Spleen (tissue), 11 donors: Measurements from ENCODE around the gene OR5AP2. TPM values are rescaled to one million over a fixed set of nuclear protein-coding genes. Genes with fewer than 3 reads are reported as not detected.
"Not testable (repeated sequence)": the region's sequence is repeated elsewhere in the genome, so short reads cannot be mapped to it uniquely, and the experiment has no call there.

ENCODE experiments used
- DNase-seq: peaks from one replicate; pipeline ENCODE4 v3.0.0-alpha.2; 2020
- H3K27ac ChIP-seq, 8 donors: fragments of 200-600 bp; sonication (generic) in 7 of 8; 1 replicate in 4 of 8; 2 replicates in 4 of 8; pipeline versions ENCODE4 v1.5.0 to v1.8.0; 2016 to 2021; ENCODE audit warnings: inconsistent platforms in 4 of 8, mild to moderate bottlenecking in 4 of 8, moderate library complexity in 1 of 8
- H3K27me3 ChIP-seq, 7 donors: fragments of 200-600 bp; sonication (generic) in 6 of 7; replicated peaks in 1 of 7; 1 replicate in 4 of 7; 2 replicates in 3 of 7; pipeline versions ENCODE4 v1.5.0 to v1.8.0; 2016 to 2021; ENCODE audit warnings: inconsistent platforms in 3 of 7, mild to moderate bottlenecking in 1 of 7
- H3K36me3 ChIP-seq, 6 donors: fragments of 200-600 bp; sonication (generic) in 5 of 6; 1 replicate in 4 of 6; 2 replicates in 2 of 6; pipeline versions ENCODE4 v1.5.0 to v1.8.0; 2016 to 2021; ENCODE audit warnings: inconsistent platforms in 2 of 6
- H3K4me1 ChIP-seq, 6 donors: fragments of 200-600 bp; sonication (generic) in 5 of 6; 1 replicate in 3 of 6; 2 replicates in 3 of 6; pipeline versions ENCODE4 v1.5.0 to v1.8.0; 2016 to 2021; ENCODE audit warnings: inconsistent platforms in 3 of 6
- H3K4me3 ChIP-seq, 8 donors: fragments of 200-600 bp; sonication (generic) in 7 of 8; 1 replicate in 4 of 8; 2 replicates in 4 of 8; pipeline versions ENCODE4 v1.5.0 to v1.8.0; 2016 to 2021; ENCODE audit warnings: inconsistent platforms in 4 of 8, mild to moderate bottlenecking in 4 of 8, moderate library complexity in 2 of 8
- H3K9me3 ChIP-seq, 8 donors: fragments of 200-600 bp; sonication (generic) in 7 of 8; 1 replicate in 4 of 8; 2 replicates in 4 of 8; pipeline versions ENCODE4 v1.5.0 to v1.8.0; 2016 to 2021; ENCODE audit warnings: inconsistent platforms in 4 of 8
- POLR2A ChIP-seq, 3 donors: fragments of 450-650 bp; IDR thresholded peaks; one replicate each; pipeline ENCODE4 v1.5.1; 2017; ENCODE audit warnings: antibody characterized with exemption in 3 of 3, mild to moderate bottlenecking in 1 of 3
- POLR2AphosphoS5 ChIP-seq, 3 donors: sonication (generic); formaldehyde crosslinking; IDR thresholded peaks; one replicate each; pipeline ENCODE4 v1.5.1; 2017; ENCODE audit warnings: antibody characterized with exemption in 3 of 3
- WGBS, 5 donors: extraction: QIAGEN DNeasy Blood & Tissue Kit in 3 of 5; methylation state at CpG; one replicate each; pipeline versions ENCODE4 v1.1.5 to v1.1.7; 2013 to 2018; 5-methylcytosine and 5-hydroxymethylcytosine counted together
- intact Hi-C: fragments of 100-400 bp; cut with DNase I; formaldehyde crosslinking; loops from one replicate; pipeline ENCODE4 v1.15.0; 2023; ENCODE audit warnings: low total_unique reads
- polyA plus RNA-seq, 3 donors: library from polyadenylated mRNA; stranded (reverse); fragments of 200-250 nt; gene quantifications; one replicate each; pipeline ENCODE4 v1.2.1, GENCODE V29; 2013
- total RNA-seq, 7 donors: library from RNA; depleted of rRNA in 3 of 7; stranded (reverse); fragments of >200 nt in 3 of 7; fragmentation: NEBNext Ultra II Directional in 4 of 7; extraction: Animal tissue kit (Norgen Biotek cat#: 25700) in 4 of 7; gene quantifications; one replicate each; pipeline versions ENCODE4 v1.1.0 to v1.2.1, GENCODE V29; 2016 to 2021
- TF ChIP-seq, protein P1 (sequence below), 11 experiments: fragments of 200-600 bp in 7 of 11; fragments of 450-650 bp in 4 of 11; sonication (generic) in 4 of 11; IDR thresholded peaks in 8 of 11; conservative IDR thresholded peaks in 3 of 11; 1 replicate in 7 of 11; 2 replicates in 4 of 11; pipeline versions ENCODE4 v1.4.0 to v1.8.0; 2016 to 2021; ENCODE audit warnings: antibody characterized with exemption in 11 of 11, inconsistent platforms in 4 of 11, mild to moderate bottlenecking in 1 of 11
- donor health status: healthy with polysubstance abuse.
- donor health status: DM: no; HTN: no; CAD: no; lungs with moderate emphysema.
- donor health status: DM: no; HTN: no; CAD: no.
- donor health status: Bipolar disorder and iron deficiency.
- donor health status: healthy.
- donor health status: DM: no; HTN: no; CAD: no.
- donor health status: DM: yes; HTN: yes; CAD: no.

Gene OR5AP2
- total and polyA plus RNA-seq, 10 donors, result not detected

DNA sequence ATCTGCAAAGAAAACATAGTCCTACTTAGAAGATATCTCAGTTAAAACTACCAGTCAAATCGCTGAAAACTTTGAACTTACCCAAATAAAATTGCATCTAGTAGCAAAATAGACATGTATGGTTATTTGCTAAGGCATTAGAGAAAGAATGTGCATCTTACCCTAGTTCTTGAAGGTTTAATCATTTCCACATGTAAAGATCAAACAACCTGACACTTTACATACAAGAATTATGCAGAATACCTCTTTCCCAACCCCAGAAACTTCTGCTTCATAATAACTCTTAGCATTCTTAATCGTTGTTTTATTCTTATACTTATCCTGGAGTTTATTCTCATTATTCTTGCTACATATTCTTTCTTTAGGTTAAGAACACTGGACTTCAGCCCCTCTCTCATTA, 9.9 kb downstream of the OR5AP2 start:
- H3K4me3 ChIP-seq, result no peak overlapping the region
- no peaks in the 10 kb centered on the region for H3K36me3 ChIP-seq
- no peaks in the 10 kb centered on the region for H3K27me3 ChIP-seq
- TF ChIP-seq POLR2A (IDR thresholded peaks at IDR 0.05) (no peak), POLR2AphosphoS5 (IDR thresholded peaks at IDR 0.05) (no peak)
- TF ChIP-seq, protein P1, sequence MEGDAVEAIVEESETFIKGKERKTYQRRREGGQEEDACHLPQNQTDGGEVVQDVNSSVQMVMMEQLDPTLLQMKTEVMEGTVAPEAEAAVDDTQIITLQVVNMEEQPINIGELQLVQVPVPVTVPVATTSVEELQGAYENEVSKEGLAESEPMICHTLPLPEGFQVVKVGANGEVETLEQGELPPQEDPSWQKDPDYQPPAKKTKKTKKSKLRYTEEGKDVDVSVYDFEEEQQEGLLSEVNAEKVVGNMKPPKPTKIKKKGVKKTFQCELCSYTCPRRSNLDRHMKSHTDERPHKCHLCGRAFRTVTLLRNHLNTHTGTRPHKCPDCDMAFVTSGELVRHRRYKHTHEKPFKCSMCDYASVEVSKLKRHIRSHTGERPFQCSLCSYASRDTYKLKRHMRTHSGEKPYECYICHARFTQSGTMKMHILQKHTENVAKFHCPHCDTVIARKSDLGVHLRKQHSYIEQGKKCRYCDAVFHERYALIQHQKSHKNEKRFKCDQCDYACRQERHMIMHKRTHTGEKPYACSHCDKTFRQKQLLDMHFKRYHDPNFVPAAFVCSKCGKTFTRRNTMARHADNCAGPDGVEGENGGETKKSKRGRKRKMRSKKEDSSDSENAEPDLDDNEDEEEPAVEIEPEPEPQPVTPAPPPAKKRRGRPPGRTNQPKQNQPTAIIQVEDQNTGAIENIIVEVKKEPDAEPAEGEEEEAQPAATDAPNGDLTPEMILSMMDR (IDR thresholded peaks at IDR 0.05 in 8 of 11, conservative IDR thresholded peaks at IDR 0.05 in 3 of 11), result no peak
- no peak for DNase-seq
- no peak overlapping the region for H3K27ac ChIP-seq
- intact Hi-C loops, result no loop called here
- H3K4me1 ChIP-seq, result no peaks in the 10 kb centered on the region
- WGBS, 5 donors, result 72 to 82% (median 78%) methylated on average over 2 of the region's 2 CpGs
- no peaks in the 10 kb centered on the region for H3K9me3 ChIP-seq

DNA sequence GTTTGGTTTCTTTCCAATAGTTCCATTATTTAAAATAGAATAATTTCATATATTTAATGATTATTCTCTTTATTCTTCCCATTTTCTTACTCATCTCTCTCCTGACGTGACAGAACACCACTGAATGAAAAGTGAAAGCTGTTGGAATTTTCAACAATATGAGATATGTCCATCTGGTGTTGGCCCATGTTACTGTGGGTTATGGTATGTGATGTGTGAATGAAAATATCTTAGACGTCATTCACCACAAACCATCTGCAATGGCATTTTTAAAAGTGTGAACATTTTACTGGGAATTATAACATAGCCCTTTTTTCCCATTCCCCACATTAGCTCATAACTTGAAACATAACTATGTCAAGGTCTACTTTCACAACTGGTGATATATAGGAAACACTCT, 16.3 kb downstream of the OR5AP2 start:
- H3K9me3 ChIP-seq, result no peaks in the 10 kb centered on the region
- no peak overlapping the region for H3K4me3 ChIP-seq
- 45 to 66% (median 52%) methylated on average over 2 of the region's 2 CpGs for whole genome bisulfite sequencing, 5 donors
- intact Hi-C loops, result no loop called here
- no peak for DNase-seq
- no peaks in the 10 kb centered on the region for H3K27me3 ChIP-seq
- no peaks in the 10 kb centered on the region for H3K36me3 ChIP-seq
- TF ChIP-seq POLR2A (IDR thresholded peaks at IDR 0.05) (no peak), POLR2AphosphoS5 (IDR thresholded peaks at IDR 0.05) (no peak)
- TF ChIP-seq, protein P1 (IDR thresholded peaks at IDR 0.05 in 8 of 11, conservative IDR thresholded peaks at IDR 0.05 in 3 of 11), result no peak
- H3K27ac ChIP-seq, result no peak overlapping the region
- H3K4me1 ChIP-seq, result no peaks in the 10 kb centered on the region

DNA sequence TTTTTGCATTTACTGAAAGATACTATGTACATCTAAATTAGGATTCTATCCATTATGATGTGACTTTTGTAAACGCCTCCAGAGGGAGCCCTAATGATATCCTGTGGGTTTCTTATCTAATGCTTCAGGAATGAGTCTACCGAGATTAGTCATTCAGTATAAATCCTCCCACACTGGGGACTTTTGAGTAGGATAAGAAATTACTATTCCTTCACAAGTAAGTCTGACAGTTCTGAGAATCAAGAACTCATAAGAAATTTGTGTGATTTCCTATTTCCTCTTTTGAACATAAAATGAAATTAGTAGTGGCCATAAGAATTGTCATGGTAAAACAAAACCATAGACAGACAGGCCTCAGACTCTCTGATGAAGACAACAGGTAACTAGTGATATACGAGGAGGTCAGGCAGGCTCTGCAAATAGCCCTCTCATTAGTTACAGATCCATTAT, 17.6 kb downstream of the OR5AP2 start:
- intact Hi-C loops, result no loop called here
- H3K9me3 ChIP-seq, result no peaks in the 10 kb centered on the region
- no peaks in the 10 kb centered on the region for H3K36me3 ChIP-seq
- H3K4me3 ChIP-seq, result no peak overlapping the region
- H3K27ac ChIP-seq, result no peak overlapping the region
- 4 to 13% (median 8%) methylated on average over 3 of the region's 3 CpGs for WGBS, 5 donors
- no peaks in the 10 kb centered on the region for H3K4me1 ChIP-seq
- DNase-seq, result no peak
- H3K27me3 ChIP-seq, result no peaks in the 10 kb centered on the region
- TF ChIP-seq POLR2AphosphoS5 (IDR thresholded peaks at IDR 0.05) (no peak), POLR2A (IDR thresholded peaks at IDR 0.05) (no peak)
- TF ChIP-seq, protein P1 (IDR thresholded peaks at IDR 0.05 in 8 of 11, conservative IDR thresholded peaks at IDR 0.05 in 3 of 11), result peak in 6 of 11 experiments; percentile 12 to 41 (median 32)

DNA sequence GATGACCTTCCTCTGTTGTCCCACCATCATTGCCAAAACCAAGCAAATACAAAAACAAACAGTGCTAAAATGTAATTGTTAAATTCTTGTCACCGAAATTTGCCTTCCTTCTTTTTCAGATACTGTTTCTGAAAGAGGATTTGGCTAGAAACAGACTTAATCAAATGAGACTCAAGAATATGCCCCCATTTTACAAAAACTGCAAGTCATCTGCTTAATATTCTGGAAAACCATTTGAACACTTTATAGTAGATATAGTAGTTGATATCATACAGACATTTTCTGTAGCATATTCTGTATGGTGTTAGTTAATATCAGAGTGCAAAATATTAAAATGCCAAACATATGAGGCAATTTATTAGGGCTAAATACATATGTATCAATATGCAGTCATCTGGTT, 31.1 kb downstream of the OR5AP2 start:
- no peak overlapping the region for H3K27ac ChIP-seq
- no peak overlapping the region for H3K4me3 ChIP-seq
- no peaks in the 10 kb centered on the region for H3K9me3 ChIP-seq
- TF ChIP-seq POLR2A (IDR thresholded peaks at IDR 0.05) (no peak), POLR2AphosphoS5 (IDR thresholded peaks at IDR 0.05) (no peak)
- TF ChIP-seq, protein P1 (IDR thresholded peaks at IDR 0.05 in 8 of 11, conservative IDR thresholded peaks at IDR 0.05 in 3 of 11), result no peak
- DNase-seq, result no peak
- no peaks in the 10 kb centered on the region for H3K27me3 ChIP-seq
- intact Hi-C loops, result no loop called here
- H3K4me1 ChIP-seq, result no peaks in the 10 kb centered on the region
- no peaks in the 10 kb centered on the region for H3K36me3 ChIP-seq
- 74 to 91% (median 79%) methylated on average over 1 of the region's 1 CpG for WGBS, 5 donors

DNA sequence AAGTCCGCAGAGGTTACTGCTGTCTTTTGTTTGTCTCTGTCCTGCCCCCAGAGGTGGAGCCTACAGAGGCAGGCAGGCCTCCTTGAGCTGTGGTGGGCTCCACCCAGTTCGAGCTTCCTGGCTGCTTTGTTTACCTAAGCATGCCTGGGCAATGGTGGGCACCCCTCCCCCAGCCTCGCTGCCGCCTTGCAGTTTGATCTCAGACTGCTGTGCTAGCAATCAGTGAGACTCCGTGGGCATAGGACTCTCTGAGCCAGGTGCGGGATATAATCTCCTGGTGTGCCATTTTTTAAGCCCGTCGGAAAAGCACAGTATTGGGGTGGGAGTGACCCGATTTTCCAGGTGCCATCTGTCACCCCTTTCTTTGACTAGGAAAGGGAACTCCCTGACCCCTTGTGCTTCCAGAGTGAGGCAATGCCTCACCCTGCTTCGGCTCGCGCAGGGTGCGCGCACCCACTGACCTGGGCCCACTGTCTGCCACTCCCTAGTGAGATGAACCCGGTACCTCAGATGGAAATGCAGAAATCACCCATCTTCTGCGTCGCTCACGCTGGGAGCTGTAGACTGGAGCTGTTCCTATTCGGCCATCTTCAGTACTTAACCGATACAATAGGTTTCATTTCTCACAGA, 50.0 kb downstream of the OR5AP2 start:
- H3K27me3 ChIP-seq, H3K4me1 ChIP-seq, H3K36me3 ChIP-seq, DNase-seq, H3K27ac ChIP-seq, H3K4me3 ChIP-seq, intact Hi-C loops: not testable (repeated sequence)
- peaks cover 0 to 36% (median 14%) of the 10 kb centered on the region in 8 donors for H3K9me3 ChIP-seq
- 91 to 96% (median 94%) methylated on average over 16 to 20 of the region's 20 CpGs for WGBS, 5 donors
